GM21529 (cell line): Measurements from ENCODE around the gene MPV17L2.

Source experiments
- ATAC-seq: cut with Tn5 transposase; IDR thresholded peaks from one replicate; pipeline ENCODE4 v1.9.1; 2021; ENCODE audit not compliant: unreplicated experiment

The MPV17L2 gene

DNA sequence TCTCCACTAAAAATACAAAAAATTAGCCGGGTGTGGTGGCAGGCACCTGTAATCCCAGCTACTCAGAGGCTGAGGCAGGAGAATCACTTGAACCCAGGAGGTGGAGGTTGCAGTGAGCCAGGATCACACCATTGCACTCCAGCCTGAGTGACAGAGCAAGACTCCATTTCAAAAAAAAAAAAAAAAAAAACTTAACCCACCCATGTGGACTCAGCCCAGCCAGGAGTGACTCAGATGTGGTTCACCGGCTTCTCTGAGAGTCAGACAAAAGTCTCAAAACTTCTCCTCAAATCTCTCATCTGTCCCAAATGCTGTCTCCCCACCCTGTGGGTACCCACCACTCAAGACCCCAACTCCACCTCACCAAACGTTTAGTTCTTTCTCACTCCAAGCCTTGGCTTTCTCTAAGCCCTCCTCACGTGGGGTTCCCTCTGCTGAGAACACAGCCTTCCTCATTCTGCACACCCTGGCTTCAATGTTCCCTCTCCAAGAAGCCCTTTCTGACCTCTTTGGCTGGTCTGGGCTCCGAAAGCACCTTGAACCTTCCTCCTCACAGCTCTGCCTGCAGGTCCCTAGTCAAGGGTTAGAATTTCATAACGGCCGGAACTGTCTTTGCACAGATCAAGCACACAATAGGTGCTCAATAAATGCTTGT lies 21.9 kb downstream of the MPV17L2 start:
- no peak for ATAC-seq

GRCh38 chr19:18216789-18217188 lies 23.8 kb downstream of the MPV17L2 start:
- ATAC-seq = no peak

DNA sequence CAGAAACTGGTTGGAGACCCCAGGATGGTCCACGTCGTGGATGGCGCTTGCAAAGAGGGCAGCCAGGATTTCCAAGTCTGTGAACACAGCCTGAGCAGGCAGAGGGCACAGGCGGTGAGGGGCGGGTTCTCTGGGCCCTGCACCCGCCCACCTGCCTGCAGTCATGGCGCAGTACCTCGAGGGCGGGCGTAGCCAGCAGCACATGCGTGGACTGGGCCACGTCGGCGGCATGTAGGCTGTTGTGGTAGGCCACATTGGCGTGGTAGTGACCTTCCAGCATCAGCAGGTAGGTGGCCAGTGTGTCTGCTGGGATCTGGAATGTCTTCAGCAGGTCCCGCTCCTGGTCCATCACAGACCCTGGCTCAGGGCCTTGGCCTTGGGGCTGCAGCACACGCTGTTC lies 25.1 kb downstream of the MPV17L2 start:
- no peak for ATAC-seq

DNA sequence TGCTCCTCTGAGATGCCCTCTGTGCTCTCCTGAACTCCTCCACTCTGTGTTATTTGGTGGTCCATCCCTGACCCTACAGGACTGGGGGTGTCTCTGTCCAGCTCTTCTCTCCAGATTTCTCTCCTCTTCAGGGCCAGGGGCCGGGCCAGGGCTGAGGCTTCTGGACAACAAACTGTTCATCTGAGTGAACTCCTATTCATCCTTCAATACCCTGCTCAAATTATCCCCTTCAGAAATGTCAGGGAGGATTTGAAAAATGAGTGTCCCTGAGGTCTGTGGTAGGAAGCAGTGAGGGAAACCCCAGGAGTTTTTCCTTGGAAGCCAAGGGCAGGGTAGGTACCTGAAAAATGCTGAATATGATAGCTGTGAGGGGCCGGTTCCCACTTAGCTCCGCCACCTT lies 25.6 kb downstream of the MPV17L2 start:
- no peak for ATAC-seq

DNA sequence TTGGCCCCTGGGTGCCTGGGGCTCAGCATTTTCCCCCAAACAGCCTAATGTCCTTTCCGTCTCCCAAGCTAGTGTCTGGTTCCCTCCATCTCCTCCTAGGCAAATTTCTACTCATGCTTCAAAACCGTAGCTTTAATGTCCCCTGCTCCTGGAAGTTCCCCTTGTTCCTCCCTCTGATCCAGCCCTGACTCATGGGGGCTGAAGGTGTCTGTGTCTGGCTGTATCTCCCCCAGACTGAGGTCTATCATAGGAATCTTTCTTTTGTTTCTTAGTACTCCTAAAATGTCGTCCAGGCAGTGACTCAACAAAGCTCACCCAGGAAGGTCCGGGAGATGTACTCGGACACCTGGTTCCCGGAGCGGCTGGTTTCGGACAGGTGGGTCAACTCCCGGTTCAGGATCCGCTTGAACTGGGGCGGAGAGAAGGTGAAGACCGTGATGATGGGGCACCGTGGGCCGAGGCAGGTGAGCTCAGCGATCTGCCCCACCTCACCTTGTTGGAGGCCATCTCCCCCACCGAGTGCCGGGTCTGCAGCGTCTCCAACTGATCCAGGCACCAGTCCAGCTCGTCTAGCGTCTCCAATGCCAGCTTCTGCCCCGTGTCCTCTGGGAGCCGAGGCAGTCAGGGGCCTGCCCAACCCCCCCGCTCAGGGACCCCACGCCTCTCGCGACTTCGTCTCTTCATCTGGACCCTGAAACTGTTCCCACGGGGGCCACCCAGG lies 27.1 kb downstream of the MPV17L2 start:
- no peak for ATAC-seq

GRCh38 chr19:18220632-18221275 lies 27.7 kb downstream of the MPV17L2 start:
- no peak for ATAC-seq

- no peak for ATAC-seq
These were observed 29.1 kb downstream of the MPV17L2 start for GRCh38 chr19:18221815-18222725.

GRCh38 chr19:18223860-18224524 lies 31.0 kb downstream of the MPV17L2 start:
- no peak for ATAC-seq

DNA sequence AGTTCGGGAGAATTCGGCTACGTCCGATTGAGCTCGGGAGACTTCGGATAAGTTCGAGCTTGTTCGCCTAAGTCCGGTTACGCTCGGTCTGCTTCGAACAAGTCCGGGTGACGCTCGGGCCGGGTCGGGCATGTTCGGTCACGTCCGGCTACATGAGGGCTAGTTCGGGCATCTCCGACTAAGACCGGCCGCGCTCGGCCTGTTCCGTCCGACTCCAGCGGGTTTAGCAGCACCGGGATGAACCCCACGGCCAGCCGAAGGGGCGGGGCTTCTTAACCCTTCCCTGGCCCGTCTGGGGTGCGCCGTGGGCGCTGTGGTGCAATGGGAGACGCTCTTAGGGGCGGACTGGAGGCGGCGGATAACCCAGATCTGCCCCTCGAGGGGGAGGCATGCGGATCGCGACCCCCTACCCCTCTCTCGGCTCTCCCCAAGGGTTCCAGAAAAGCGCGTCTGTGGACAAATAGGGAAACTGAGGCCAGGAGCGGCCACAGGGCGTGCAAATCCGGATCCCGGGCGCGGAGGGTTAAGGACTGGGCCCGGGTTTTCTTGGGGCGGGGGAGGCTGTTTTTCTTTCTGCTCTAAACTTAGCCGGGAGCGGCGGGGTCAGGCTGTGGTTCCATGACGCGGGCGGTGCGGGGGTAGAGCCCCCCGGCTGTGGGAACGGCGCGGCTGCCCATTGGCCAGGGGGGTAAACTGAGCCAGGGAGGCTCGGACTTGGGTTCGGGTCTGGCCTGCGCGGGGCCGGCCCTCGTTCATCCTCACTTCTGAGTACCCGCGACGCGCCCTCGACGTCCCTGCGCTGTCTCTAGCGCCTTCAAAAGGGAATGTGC lies 31.7 kb downstream of the MPV17L2 start:
- ATAC-seq = peak; percentile 86

GRCh38 chr19:18225355-18225701 lies 32.3 kb downstream of the MPV17L2 start:
- ATAC-seq = no peak

- no peak for ATAC-seq
These were observed 32.9 kb downstream of the MPV17L2 start, which contains the start of gene PDE4C for GRCh38 chr19:18225702-18226468. Gene PDE4C (minus strand): TSS chr19:18226438. CDS start chr19:18226415, 23 bp downstream.

GRCh38 chr19:18226956-18227780 lies 34.1 kb downstream of the MPV17L2 start:
- ATAC-seq = no peak

DNA sequence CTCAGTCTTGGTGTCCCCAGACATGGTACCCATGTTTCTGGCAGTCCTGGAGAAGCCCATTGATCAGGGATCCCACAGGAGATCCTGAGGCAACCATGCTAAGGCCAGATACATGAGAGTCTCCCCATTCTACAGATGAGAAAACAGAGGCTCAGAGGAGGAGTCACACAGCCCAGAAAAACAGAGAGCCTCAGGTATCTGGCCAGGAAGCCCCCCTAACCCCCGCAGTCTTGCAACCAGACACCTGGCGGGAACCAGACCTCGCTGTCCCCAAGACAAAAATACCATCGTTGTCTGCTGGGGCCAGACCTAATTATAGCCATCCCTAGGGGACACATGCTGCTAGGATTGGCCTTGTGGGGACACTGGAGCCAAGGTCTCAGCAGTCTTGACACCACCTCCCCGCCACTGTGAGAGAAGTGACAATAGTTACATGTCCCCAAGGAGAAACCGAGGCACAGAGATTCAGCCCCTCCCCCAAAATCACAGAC lies 34.8 kb downstream of the MPV17L2 start:
- no peak for ATAC-seq

DNA sequence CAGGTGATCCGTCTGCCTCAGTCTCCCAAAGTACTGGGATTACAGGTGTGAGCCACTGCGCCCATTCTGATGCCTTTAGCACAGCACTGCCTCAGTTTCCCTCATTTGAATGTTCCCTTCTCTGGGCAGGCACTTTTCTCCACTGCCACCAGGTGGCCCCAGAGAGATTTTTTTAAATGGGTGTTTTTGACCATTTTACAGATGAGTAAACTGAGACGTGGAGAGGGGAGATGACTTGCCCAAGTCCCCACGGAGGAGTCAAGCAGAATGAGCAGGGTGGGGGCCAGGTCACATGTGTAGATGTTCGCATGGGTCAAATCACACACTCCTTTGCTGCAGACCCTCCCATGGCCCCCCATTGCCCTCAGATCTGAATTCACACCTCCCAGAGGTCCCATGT lies 36.5 kb downstream of the MPV17L2 start:
- ATAC-seq = no peak

DNA sequence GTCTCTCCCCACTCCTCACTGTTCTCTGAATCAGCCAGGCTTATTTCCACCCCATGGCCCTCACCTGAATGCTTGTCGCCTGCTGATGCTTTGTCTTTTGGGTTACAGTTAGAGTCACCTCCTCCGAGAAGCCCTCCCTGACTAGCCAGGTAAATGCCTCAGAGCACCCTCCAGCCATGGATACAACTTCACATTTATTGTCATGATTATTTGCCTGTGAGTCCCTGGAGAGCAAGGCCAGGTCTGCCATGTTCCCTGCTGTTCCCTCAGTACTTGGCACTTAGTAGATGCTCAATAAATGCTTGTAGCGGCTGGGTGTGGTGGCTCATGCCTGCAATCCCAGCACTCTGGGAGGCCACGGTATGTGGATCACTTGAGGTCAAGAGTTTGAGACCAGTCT lies 36.9 kb downstream of the MPV17L2 start:
- ATAC-seq = no peak

GRCh38 chr19:18230941-18231734 lies 38.1 kb downstream of the MPV17L2 start:
- no peak for ATAC-seq

DNA sequence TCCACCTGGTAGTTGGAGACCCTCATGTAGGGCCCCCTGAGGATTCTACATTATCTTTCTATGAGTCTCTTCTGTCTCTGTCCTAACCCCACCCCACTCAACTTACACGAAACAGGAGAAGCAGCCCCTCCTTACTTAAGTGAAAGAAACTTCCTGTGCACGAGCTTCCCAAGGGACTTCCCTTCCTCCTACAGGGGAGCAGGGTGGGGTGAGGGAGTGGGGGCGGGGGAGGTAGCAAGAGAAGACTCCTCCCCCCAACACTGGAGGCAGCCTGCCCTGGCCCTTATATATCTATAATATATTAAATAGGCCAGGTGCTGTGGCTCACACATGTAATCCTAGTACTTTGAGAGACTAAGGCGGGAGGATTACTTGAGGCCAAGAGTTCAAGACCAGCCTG lies 38.8 kb downstream of the MPV17L2 start:
- no peak for ATAC-seq
